ENCODE data around the gene TNFRSF6B.

GRCh38 chr20:63707558-63708300, 11.3 kb downstream of the TNFRSF6B start, which contains the start of the genes ARFRP1 and ZGPAT:
- TF ChIP-seq POLR2A (IDR thresholded peaks at IDR 0.05; ENCODE audit: low read length) = peak; percentile 57
- TF ChIP-seq GATA1 (IDR thresholded peaks at IDR 0.05; ENCODE audit: low read depth, low read length) = no peak

Measured in erythroblast (primary cell).